PC-3 (cell line): ENCODE results near the gene P2RY8. TPM values are rescaled to one million over a fixed set of nuclear protein-coding genes. Genes with fewer than 3 reads are reported as not detected.

Source experiments
- ATAC-seq: fragments of 200-7000 bp; cut with Tn5 transposase; 2 replicates; pipeline ENCODE4 v1.9.1; 2020; ENCODE audit warnings: mild to moderate bottlenecking, moderate library complexity
- BruUV-seq: library from RNA; stranded (reverse); fragments of 400-500 nt; replicated peaks from 2 replicates; lab custom pipeline; 2021; lab: Mats Ljungman, UMichigan
- CTCF ChIA-PET: fragments of 300-600 bp; sonication (Branson Sonifier 250); formaldehyde crosslinking; loops from one replicate; lab custom pipeline; 2022; ENCODE audit warnings: antibody characterized with exemption; lab: Charles Lee
- POLR2A ChIA-PET: fragments of 300-600 bp; sonication (Branson Sonifier 250); formaldehyde crosslinking; loops from one replicate; lab custom pipeline; 2022; ENCODE audit warnings: antibody characterized with exemption; ENCODE audit not compliant: unreplicated experiment; lab: Charles Lee
- DNase-seq: peaks from one replicate; pipeline ENCODE4 v3.0.0-alpha.2; 2015
- H2AFZ ChIP-seq: fragments of 300-600 bp; sonication (generic); 2 replicates; pipeline ENCODE4 v1.6.0; 2016; ENCODE audit warnings: antibody characterized with exemption, low read length
- H3F3A ChIP-seq: fragments of 300-600 bp; sonication (generic); one replicate; pipeline ENCODE4 v1.6.0; 2017; ENCODE audit warnings: antibody characterized with exemption, low read length, control low read depth, mild to moderate bottlenecking; ENCODE audit not compliant: unreplicated experiment
- H3K27ac ChIP-seq: fragments of 300-600 bp; sonication (generic); 2 replicates; pipeline ENCODE4 v1.5.1; 2016; ENCODE audit warnings: mild to moderate bottlenecking, low read length
- H3K27me3 ChIP-seq: fragments of 300-600 bp; sonication (generic); 2 replicates; pipeline ENCODE4 v1.6.1; 2016; ENCODE audit warnings: low read length, mixed read lengths
- H3K36me3 ChIP-seq: fragments of 300-600 bp; sonication (generic); 2 replicates; pipeline ENCODE4 v1.6.1; 2016; ENCODE audit warnings: low read depth, mixed run types, low read length, mixed read lengths
- H3K4me1 ChIP-seq: fragments of 300-600 bp; sonication (generic); 2 replicates; pipeline ENCODE4 v1.5.1; 2016; ENCODE audit warnings: low read length; ENCODE audit not compliant: insufficient read depth
- H3K4me2 ChIP-seq: fragments of 300-600 bp; sonication (generic); 2 replicates; pipeline ENCODE4 v1.6.0; 2016; ENCODE audit warnings: low read length
- H3K4me3 ChIP-seq: fragments of 300-600 bp; sonication (generic); 2 replicates; pipeline ENCODE4 v1.5.1; 2016; ENCODE audit warnings: mild to moderate bottlenecking, low read length, mixed read lengths
- H3K79me2 ChIP-seq: fragments of 300-600 bp; sonication (generic); 2 replicates; pipeline ENCODE4 v1.6.1; 2017; ENCODE audit warnings: low read length, mixed read lengths
- H3K9ac ChIP-seq: fragments of 300-600 bp; sonication (generic); 2 replicates; pipeline ENCODE4 v1.6.0; 2016; ENCODE audit warnings: mild to moderate bottlenecking, low read length
- H3K9me2 ChIP-seq: fragments of 300-600 bp; sonication (generic); replicated peaks from 2 replicates; pipeline ENCODE4 v1.6.1; 2016; ENCODE audit warnings: mixed run types, low read length, mixed read lengths
- H3K9me3 ChIP-seq: fragments of 300-600 bp; sonication (generic); 2 replicates; pipeline ENCODE4 v1.6.1; 2016; ENCODE audit warnings: low read length, mixed read lengths
- H4K20me1 ChIP-seq: fragments of 300-600 bp; sonication (generic); 2 replicates; pipeline ENCODE4 v1.6.1; 2016; ENCODE audit warnings: low read length, mixed read lengths
- EZH2 ChIP-seq: fragments of 300-600 bp; sonication (generic); IDR thresholded peaks from one replicate; pipeline ENCODE4 v1.6.1; 2017; ENCODE audit warnings: antibody characterized with exemption, mild to moderate bottlenecking, low read length; ENCODE audit not compliant: unreplicated experiment
- EZH2phosphoT487 ChIP-seq: fragments of 300-600 bp; sonication (generic); IDR thresholded peaks from 2 replicates; pipeline ENCODE4 v1.6.1; 2018; ENCODE audit warnings: mild to moderate bottlenecking, antibody characterized with exemption, low read length, borderline replicate concordance
- intact Hi-C: fragments of 100-400 bp; cut with micrococcal nuclease; formaldehyde crosslinking; loops from 2 replicates; pipeline ENCODE4 v1.9.0; 2023
- total RNA-seq: library from RNA; depleted of rRNA; stranded (reverse); fragments of >200 nt; gene quantifications from 2 replicates; pipeline ENCODE4 v1.2.3, GENCODE V29; 2014
- TF ChIP-seq, protein P1 (sequence below): fragments of 300-600 bp; sonication (generic); conservative IDR thresholded peaks from 2 replicates; pipeline ENCODE4 v1.5.1; 2017; ENCODE audit warnings: antibody characterized with exemption, low read depth, mild to moderate bottlenecking, low read length

Gene P2RY8
- total RNA-seq, 1 experiment from 2014 or later = not detected

DNA sequence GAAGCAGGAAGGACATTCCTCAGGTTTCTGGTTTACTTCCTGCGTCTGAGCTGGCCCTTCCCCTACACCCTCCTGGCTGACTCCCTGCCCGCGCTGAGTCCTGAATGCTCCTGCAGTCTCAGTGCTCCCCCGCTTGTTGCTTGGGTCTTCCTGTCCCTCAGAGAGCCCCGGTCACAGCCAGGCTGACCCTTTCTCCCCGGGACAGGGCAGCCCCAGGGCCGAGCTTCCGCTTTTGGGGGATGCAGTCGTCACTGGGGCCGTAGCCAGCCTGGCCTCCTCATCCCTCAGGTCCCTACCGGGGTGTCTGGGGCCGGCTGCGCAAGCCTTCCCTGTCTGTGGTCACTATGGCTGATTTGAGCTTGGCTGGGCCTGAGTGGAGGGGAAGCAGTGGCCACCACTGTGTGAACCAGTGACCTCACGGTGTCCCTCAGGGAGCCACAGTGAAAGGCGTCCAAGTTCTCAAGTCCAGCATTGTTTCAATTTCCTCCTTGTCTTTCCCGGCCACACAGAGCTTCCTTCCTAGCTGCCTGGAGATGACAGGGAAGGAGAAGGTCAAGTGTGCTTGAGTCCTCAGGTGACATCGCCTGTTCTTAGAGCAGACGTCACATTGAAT, 50.1 kb downstream of the P2RY8 start:
- Histone ChIP-seq H3K4me3 (no peak overlapping the region), H3K4me2 (no peak overlapping the region), H3K4me1 (no peaks in the 10 kb centered on the region), H3K79me2 (no peaks in the 10 kb centered on the region), H2AFZ (no peak overlapping the region), H3K9ac (no peak overlapping the region), H3K27me3 (no peaks in the 10 kb centered on the region), H4K20me1 (no peaks in the 10 kb centered on the region), H3K9me3 (no peaks in the 10 kb centered on the region), H3K36me3 (no peaks in the 10 kb centered on the region), H3K27ac (no peak overlapping the region), H3K9me2 (no peaks in the 10 kb centered on the region), H3F3A (no peaks in the 10 kb centered on the region)
- DNase-seq = no peak
- ATAC-seq = no peak
- TF ChIP-seq EZH2 = no peak
- TF ChIP-seq, protein P1, sequence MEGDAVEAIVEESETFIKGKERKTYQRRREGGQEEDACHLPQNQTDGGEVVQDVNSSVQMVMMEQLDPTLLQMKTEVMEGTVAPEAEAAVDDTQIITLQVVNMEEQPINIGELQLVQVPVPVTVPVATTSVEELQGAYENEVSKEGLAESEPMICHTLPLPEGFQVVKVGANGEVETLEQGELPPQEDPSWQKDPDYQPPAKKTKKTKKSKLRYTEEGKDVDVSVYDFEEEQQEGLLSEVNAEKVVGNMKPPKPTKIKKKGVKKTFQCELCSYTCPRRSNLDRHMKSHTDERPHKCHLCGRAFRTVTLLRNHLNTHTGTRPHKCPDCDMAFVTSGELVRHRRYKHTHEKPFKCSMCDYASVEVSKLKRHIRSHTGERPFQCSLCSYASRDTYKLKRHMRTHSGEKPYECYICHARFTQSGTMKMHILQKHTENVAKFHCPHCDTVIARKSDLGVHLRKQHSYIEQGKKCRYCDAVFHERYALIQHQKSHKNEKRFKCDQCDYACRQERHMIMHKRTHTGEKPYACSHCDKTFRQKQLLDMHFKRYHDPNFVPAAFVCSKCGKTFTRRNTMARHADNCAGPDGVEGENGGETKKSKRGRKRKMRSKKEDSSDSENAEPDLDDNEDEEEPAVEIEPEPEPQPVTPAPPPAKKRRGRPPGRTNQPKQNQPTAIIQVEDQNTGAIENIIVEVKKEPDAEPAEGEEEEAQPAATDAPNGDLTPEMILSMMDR = no peak
- TF ChIP-seq EZH2phosphoT487 = no peak
- ChIA-PET CTCF (no interaction called here), POLR2A (no interaction called here)
- BruUV-seq = no TSS peak
- intact Hi-C loops = no loop called here

DNA sequence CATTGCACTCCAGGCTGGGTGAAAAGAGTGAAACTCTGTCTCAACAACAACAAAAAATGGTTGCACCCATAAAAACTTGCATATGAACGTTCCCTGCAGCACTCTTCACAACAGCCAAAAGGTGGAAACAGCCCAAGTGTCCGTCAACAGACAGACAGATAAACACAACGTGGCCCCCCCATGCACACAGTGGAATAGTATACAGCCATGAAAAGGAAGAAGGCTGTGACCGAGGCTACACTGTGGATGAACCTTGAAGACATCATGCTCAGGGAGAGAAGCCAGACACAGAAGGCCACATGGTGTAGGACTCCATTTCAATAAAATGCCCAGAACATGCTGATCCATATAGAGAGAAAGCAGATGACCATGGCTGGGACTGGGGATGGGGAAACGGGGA, 50.8 kb downstream of the P2RY8 start:
- ATAC-seq (no peak), DNase-seq (no peak)
- Histone ChIP-seq H3K36me3 (no peaks in the 10 kb centered on the region), H4K20me1 (no peaks in the 10 kb centered on the region), H2AFZ (no peak overlapping the region), H3K4me1 (no peaks in the 10 kb centered on the region), H3K9me3 (no peaks in the 10 kb centered on the region), H3K9ac (no peak overlapping the region), H3K27me3 (no peaks in the 10 kb centered on the region), H3K9me2 (no peaks in the 10 kb centered on the region), H3K27ac (no peak overlapping the region), H3F3A (no peaks in the 10 kb centered on the region), H3K4me2 (no peak overlapping the region), H3K79me2 (no peaks in the 10 kb centered on the region), H3K4me3 (no peak overlapping the region)
- TF ChIP-seq, protein P1 = no peak
- TF ChIP-seq EZH2phosphoT487 (no peak), EZH2 (no peak)
- ChIA-PET POLR2A (no interaction called here), CTCF (no interaction called here)
- no TSS peak for BruUV-seq
- intact Hi-C loops = no loop called here

DNA sequence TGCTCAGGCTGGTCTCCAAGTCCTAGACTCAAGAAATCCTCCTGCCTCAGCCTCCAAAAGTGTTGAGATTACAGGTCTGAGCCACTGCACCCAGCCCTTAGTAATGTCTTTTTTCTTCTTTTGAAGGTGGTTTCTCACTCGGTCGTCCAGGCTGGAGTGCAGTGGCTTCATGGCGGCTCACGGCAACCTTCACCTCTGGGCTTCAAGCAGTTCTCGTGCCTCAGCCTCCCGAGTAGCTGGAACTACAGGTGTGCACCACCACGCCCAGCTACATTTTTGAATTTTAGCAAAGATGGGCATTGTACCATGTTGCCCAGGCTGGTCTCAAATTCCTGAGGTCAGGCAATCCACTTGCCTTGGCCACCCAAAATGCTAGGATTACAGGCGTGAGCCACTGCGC, 52.0 kb downstream of the P2RY8 start:
- no peaks in the 10 kb centered on the region for H3K36me3 ChIP-seq
- no peak overlapping the region for H3K27ac ChIP-seq
- H3K9me2 ChIP-seq = no peaks in the 10 kb centered on the region
- no peaks in the 10 kb centered on the region for H3K79me2 ChIP-seq
- H3K4me3 ChIP-seq = no peak overlapping the region
- CTCF ChIA-PET = no interaction called here
- no peak overlapping the region for H3K9ac ChIP-seq
- no peak for DNase-seq
- POLR2A ChIA-PET = no interaction called here
- BruUV-seq = no TSS peak
- intact Hi-C loops = no loop called here
- no peaks in the 10 kb centered on the region for H3K4me1 ChIP-seq
- no peak overlapping the region for H3K4me2 ChIP-seq
- no peaks in the 10 kb centered on the region for H3F3A ChIP-seq
- H2AFZ ChIP-seq = no peak overlapping the region
- no peak for TF ChIP-seq EZH2
- TF ChIP-seq, protein P1 = no peak
- no peak for TF ChIP-seq EZH2phosphoT487
- no peak for ATAC-seq
- no peaks in the 10 kb centered on the region for H3K27me3 ChIP-seq
- H4K20me1 ChIP-seq = no peaks in the 10 kb centered on the region
- H3K9me3 ChIP-seq = no peaks in the 10 kb centered on the region
